ENCODE results near the gene PPP2R2C. TPM values are rescaled to one million over a fixed set of nuclear protein-coding genes. Genes with fewer than 3 reads are reported as not detected.

The PPP2R2C gene
- total RNA-seq, 6 experiments from 2014 or later, result 0.14 to 0.25 (median 0.23) TPM; not detected in 2

GRCh38 chr4:6293097-6293445 lies 179.3 kb downstream of the PPP2R2C start:
- peaks cover 21% of the 10 kb centered on the region for H3K36me3 Mint-ChIP-seq (ENCODE audit: low read depth)
- no peak for TF ChIP-seq CTCF (IDR thresholded peaks at IDR 0.05)
- H3K4me1 Mint-ChIP-seq (ENCODE audit: low read depth), result no peaks in the 10 kb centered on the region
- H3K27me3 Mint-ChIP-seq (ENCODE audit: insufficient read depth), result peaks cover 2% of the 10 kb centered on the region
- H3K27ac Mint-ChIP-seq, result no peak overlapping the region
- no peak for DNase-seq
- H3K9me3 Mint-ChIP-seq, result no peaks in the 10 kb centered on the region
- no peak overlapping the region for H3K4me3 Mint-ChIP-seq

- Mint-ChIP-seq H3K27me3 (ENCODE audit: insufficient read depth) (peaks cover 2% of the 10 kb centered on the region), H3K9me3 (no peaks in the 10 kb centered on the region), H3K36me3 (ENCODE audit: low read depth) (peaks cover 21% of the 10 kb centered on the region), H3K27ac (no peak overlapping the region), H3K4me1 (ENCODE audit: low read depth) (no peaks in the 10 kb centered on the region), H3K4me3 (no peak overlapping the region)
- no peak for TF ChIP-seq CTCF (IDR thresholded peaks at IDR 0.05)
- no peak for DNase-seq
Observed at GRCh38 chr4:6292376-6293096, 179.9 kb downstream of the PPP2R2C start.

GRCh38 chr4:6291784-6292297 lies 180.6 kb downstream of the PPP2R2C start:
- Mint-ChIP-seq H3K9me3 (no peaks in the 10 kb centered on the region), H3K4me1 (ENCODE audit: low read depth) (no peaks in the 10 kb centered on the region), H3K27me3 (ENCODE audit: insufficient read depth) (peaks cover 2% of the 10 kb centered on the region), H3K4me3 (no peak overlapping the region), H3K36me3 (ENCODE audit: low read depth) (peaks cover 18% of the 10 kb centered on the region), H3K27ac (no peak overlapping the region)
- no peak for TF ChIP-seq CTCF (IDR thresholded peaks at IDR 0.05)
- no peak for DNase-seq

GRCh38 chr4:6290769-6291547 lies 181.5 kb downstream of the PPP2R2C start:
- DNase-seq, result no peak
- Mint-ChIP-seq H3K9me3 (no peaks in the 10 kb centered on the region), H3K36me3 (ENCODE audit: low read depth) (peaks cover 13% of the 10 kb centered on the region; the same call in 1 of the 2 replicates)

GRCh38 chr4:6290256-6290655 lies 182.2 kb downstream of the PPP2R2C start:
- no peak overlapping the region for H3K27ac Mint-ChIP-seq
- peaks cover 13% of the 10 kb centered on the region; the same call in 1 of the 2 replicates for H3K36me3 Mint-ChIP-seq (ENCODE audit: low read depth)
- H3K4me1 Mint-ChIP-seq (ENCODE audit: low read depth), result no peaks in the 10 kb centered on the region

More at GRCh38 chr4:6290769-6291547, 181.5 kb downstream of the PPP2R2C start:
- no peak overlapping the region for H3K4me3 Mint-ChIP-seq
- no peak for TF ChIP-seq CTCF (IDR thresholded peaks at IDR 0.05)
- H3K27ac Mint-ChIP-seq, result no peak overlapping the region
- H3K4me1 Mint-ChIP-seq (ENCODE audit: low read depth), result no peaks in the 10 kb centered on the region
- H3K27me3 Mint-ChIP-seq (ENCODE audit: insufficient read depth), result peaks cover 2% of the 10 kb centered on the region

More at GRCh38 chr4:6290256-6290655, 182.2 kb downstream of the PPP2R2C start:
- no peak overlapping the region for H3K4me3 Mint-ChIP-seq
- H3K27me3 Mint-ChIP-seq (ENCODE audit: insufficient read depth), result peaks cover 2% of the 10 kb centered on the region
- no peak for TF ChIP-seq CTCF (IDR thresholded peaks at IDR 0.05)
- no peaks in the 10 kb centered on the region for H3K9me3 Mint-ChIP-seq
- DNase-seq, result no peak

Data from HFFc6 (cell line).